Measurements from ENCODE around the gene DNASE1L3.

GRCh38 chr3:58256061-58256460 lies 45.3 kb upstream of the DNASE1L3 start:
- TF ChIP-seq, protein P1, sequence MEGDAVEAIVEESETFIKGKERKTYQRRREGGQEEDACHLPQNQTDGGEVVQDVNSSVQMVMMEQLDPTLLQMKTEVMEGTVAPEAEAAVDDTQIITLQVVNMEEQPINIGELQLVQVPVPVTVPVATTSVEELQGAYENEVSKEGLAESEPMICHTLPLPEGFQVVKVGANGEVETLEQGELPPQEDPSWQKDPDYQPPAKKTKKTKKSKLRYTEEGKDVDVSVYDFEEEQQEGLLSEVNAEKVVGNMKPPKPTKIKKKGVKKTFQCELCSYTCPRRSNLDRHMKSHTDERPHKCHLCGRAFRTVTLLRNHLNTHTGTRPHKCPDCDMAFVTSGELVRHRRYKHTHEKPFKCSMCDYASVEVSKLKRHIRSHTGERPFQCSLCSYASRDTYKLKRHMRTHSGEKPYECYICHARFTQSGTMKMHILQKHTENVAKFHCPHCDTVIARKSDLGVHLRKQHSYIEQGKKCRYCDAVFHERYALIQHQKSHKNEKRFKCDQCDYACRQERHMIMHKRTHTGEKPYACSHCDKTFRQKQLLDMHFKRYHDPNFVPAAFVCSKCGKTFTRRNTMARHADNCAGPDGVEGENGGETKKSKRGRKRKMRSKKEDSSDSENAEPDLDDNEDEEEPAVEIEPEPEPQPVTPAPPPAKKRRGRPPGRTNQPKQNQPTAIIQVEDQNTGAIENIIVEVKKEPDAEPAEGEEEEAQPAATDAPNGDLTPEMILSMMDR (IDR thresholded peaks at IDR 0.05), result no peak
- no peak for TF ChIP-seq POLR2A (IDR thresholded peaks at IDR 0.05; ENCODE audit: low read length)
- TF ChIP-seq PHF8 (IDR thresholded peaks at IDR 0.05; ENCODE audit: borderline replicate concordance, low read depth), result no peak
- TF ChIP-seq RAD21 (conservative IDR thresholded peaks at IDR 0.05 in 1 of 2, IDR thresholded peaks at IDR 0.05 in 1 of 2), result no peak
- TF ChIP-seq RCOR1 (IDR thresholded peaks at IDR 0.05; ENCODE audit: low read depth, low read length), result no peak
- TF ChIP-seq HOXA7 (CRISPR knock-in tag; IDR thresholded peaks at IDR 0.05), result no peak
- TF ChIP-seq ELK1 (IDR thresholded peaks at IDR 0.05; ENCODE audit: low read depth, low read length), result no peak
- no peak for TF ChIP-seq CBX8 (IDR thresholded peaks at IDR 0.05)

All from A549 (cell line).